GM11168 (cell line): ENCODE measurements around the gene HACD4.

Source experiments
- in situ Hi-C: fragments of 300-500 bp; cut with MboI; formaldehyde crosslinking; loops from one replicate; pipeline ENCODE4 v1.12.0; 2022; ENCODE audit warnings: low sequenced_read_pairs; ENCODE audit not compliant: unreplicated experiment

Gene HACD4

GRCh38 chr9:21018177-21018576 lies 13.3 kb downstream of the HACD4 start:
- in situ Hi-C loops = no loop called here

DNA sequence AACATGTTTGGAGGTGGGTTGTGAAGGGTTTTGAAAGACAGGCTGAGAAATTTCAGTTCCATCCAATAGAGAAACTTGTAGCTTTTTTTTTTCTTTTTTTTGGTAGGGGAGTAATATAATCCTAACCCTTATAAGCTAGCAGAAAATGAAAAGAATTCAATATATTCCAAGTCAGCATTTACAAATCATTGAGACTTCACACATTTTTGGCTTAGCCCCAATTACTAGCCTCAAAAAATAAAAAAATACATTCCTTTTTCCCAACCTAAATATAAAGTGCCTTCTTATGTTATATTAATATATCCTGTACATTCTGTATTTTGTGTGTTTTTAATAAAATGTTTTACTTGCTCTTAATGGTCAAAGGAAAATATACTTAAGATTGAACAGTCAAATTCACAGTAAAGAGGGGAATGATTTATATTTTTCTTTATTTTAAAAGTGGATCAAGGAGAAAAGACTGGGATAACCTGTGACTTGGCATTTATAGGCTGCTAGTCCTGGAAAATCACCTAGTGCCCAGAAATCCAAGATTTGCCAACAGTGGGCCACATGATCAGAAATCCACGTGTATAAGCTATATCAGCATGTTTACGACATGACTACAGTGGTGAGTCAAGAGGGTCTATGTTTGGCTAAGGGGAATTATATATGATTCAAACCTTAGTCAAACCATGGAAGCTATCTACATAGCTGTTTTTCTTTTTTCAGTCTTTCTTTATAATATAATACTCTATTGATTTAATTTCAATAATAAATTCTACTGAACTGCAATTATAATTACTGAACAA lies 14.5 kb downstream of the HACD4 start:
- in situ Hi-C loops = no loop called here

- in situ Hi-C loops = no loop called here
These were observed 15.4 kb downstream of the HACD4 start for GRCh38 chr9:21015995-21016394.

DNA sequence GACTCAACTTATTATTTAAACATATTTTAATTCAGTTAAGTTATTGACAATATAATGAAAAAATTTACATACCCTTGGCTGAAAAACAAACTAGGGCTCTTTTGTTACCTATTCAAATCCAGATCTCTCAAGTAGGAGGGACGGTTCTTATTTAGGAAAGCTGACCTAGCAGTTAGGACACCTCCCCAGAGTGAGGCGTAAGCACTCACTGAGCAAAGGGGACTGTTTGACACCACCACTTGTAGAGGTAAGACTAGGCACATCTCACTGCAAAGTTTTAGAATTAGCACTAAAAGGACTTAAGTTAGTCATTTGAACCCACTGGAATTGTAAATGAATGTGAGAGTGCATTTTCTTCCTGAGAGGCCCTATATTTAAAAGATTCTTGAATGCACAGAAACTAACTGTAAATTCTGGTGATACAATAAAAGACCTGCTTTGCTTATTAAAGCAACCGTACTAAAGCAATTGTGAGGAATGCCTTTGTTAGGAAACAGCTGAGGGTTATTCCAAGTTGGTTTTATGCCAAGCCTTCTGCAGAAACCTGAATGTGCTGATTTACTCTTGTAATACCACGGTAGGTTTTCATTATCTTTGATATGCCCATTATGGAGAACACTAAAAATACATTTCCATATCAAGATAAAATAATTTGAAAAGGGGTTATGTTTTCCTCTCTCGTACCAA lies 16.2 kb downstream of the HACD4 start:
- in situ Hi-C loops = no loop called here

- in situ Hi-C loops = no loop called here
These were observed 29.4 kb downstream of the HACD4 start for GRCh38 chr9:21002040-21002439.

DNA sequence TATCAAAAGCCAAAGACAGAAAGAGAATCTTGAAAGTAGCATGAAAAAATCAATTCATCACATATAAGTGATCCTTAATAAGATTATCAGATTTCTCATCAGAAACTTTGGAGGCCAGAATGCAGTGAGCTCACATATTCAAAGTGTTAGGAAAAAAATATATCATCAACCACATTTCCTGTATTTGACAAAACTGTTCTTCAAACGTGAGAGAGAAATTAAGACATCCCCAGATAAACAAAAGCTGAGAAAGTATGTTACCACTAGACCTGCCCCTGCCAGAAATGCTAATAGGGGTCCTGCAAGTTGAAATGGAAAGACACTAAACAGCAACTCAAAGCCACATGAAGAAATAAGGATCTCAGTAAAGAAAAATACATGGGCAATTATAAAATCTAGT lies 29.9 kb downstream of the HACD4 start:
- in situ Hi-C loops = no loop called here

- in situ Hi-C loops = no loop called here
These were observed 33.9 kb downstream of the HACD4 start for GRCh38 chr9:20997503-20998076.

DNA sequence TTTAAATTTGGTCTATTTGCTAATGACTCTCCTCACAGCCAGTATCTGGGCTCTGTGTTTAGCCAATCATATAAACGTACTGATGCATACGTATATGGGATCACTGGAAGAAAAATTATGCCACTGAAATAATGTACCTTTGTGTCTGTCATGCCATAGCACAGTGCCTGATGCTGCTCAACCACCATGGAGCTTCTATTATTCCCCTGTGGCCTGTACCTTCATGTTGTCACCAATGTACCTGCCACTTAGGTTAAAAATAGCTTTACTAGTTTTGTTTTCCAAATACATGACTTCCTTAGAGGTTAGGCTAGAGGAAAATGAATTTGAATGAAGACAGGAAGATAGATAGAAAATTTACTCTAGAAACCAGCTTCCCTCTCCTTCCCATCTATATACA lies 34.6 kb downstream of the HACD4 start:
- in situ Hi-C loops = no loop called here

GRCh38 chr9:20995616-20996015 lies 35.8 kb downstream of the HACD4 start:
- in situ Hi-C loops = no loop called here

- in situ Hi-C loops = no loop called here
These were observed 37.0 kb downstream of the HACD4 start for GRCh38 chr9:20994486-20994885.

GRCh38 chr9:20990867-20991266 lies 40.6 kb downstream of the HACD4 start:
- in situ Hi-C loops = no loop called here

DNA sequence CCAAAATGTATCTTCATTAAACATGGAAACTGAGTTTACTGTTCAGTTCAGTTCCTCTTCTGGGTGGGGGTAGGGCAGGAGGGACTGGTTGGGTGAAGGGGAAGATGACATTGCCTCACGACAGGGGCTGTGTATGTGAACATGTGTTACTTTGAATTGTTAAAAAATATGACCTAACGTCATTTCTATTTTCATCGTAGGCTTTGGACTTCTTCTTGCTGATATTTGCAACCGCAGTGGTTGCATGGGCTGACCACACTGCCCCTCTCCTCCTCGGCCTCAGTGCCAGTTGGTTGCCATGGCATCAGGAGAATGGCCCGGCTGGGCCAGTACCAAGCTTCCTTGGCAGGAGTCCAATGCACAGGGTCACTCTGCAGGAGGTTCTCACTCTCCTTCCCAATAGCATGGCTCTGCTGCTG lies 41.5 kb downstream of the HACD4 start:
- in situ Hi-C loops = no loop called here

DNA sequence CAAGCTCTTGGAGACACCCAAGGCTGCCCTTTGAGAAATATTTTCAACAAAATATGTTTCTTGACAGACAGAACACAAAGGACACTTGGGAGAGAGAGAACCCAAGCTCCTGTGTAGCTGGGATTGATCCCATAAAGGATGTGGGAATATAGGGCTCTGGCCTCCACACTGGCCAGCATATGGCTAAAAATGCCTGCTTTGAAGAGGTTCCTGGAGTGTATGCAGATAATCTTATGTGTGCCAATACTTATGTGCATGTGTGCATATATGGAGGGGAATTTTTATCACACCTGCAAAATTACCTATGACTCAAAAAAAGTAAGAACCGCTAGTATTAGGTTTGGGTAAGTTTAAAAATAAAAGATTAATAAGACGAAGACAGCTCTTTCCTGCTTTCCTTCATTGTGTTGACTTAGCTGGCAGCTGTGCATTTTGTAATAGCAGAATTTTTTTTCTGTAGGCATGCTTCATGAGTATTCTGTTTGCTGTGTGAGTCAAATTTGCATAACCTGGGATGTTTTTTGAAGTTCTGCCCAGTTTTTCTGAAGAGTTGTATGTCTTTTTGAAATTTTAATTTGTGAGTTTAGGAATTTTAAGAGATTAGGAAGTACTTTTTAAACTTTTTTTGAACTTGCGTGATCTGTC lies 42.6 kb downstream of the HACD4 start:
- in situ Hi-C loops = no loop called here

GRCh38 chr9:20988061-20988460 lies 43.4 kb downstream of the HACD4 start:
- in situ Hi-C loops = no loop called here

DNA sequence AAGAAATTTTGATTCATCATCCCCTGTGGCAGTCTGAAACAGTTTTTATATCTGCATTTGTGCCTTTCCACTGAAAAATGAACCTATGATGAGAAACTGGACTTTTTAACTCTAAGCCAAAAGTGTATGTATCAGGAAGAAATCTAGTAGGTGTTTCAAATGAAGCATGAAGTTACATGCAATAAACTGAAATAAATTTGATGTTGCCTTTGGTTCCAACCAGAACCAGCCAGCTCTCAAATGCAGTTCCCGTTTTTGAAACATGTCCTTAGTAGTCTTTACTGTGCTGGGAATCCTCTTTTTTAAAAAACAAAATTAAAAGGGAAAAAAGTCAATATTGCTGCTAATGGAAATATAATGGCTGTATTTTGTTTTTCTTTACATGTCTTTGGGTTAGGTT lies 43.9 kb downstream of the HACD4 start:
- in situ Hi-C loops = no loop called here

DNA sequence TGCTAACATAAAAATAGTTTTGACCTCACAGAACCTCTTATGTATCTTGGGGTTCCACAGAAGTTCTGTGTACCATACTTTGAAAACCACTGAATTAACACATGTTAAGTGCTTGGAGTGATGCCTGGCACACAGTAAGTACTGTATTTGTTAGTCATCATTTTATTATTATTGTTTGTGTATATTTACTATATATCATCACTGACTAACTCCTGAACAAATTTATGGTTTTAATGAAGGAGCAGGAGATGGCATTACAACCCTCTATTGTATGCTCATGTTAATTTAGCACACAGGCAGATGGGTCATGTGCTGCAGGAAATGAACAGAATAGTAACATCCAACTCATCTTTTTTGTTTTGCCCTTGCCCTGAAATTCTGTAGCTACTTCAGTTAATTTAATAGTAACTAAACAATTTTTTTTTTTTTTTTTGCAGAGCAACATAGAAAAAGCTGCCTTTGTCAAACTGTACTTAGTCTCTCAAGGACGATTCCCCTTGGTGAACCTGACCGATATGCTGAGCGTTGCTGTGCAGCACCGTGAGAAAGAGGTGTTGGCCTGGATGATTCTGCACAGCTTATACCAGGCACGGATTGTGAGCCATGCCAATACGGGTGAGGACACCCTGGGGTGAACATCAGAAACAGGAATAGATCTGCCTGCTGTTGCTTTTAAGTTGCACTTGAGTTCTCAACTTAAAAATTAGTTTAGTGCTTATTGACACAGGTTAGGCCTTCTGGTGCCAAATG lies 45.4 kb downstream of the HACD4 start:
- in situ Hi-C loops = no loop called here

DNA sequence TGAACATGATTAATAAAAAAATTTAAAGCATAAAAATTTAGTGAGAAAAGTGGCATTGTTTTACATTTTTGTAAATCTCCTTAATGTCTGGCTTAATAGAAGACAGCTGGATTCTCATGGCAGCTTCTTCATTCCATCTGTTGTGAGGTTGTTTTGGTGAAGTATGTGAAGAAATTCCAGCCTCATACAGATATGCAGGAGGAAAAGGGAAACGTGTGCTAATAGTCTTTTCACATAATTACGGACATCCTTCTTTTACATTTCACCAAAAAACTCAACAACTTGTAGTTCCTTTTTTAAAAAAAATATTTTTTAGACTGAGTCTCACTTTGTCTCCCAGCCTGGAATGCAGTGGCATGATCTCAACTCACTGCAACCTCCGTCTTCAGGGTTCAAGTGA lies 46.9 kb downstream of the HACD4 start:
- in situ Hi-C loops = no loop called here

- in situ Hi-C loops = no loop called here
These were observed 50.0 kb downstream of the HACD4 start for GRCh38 chr9:20981486-20981885.

DNA sequence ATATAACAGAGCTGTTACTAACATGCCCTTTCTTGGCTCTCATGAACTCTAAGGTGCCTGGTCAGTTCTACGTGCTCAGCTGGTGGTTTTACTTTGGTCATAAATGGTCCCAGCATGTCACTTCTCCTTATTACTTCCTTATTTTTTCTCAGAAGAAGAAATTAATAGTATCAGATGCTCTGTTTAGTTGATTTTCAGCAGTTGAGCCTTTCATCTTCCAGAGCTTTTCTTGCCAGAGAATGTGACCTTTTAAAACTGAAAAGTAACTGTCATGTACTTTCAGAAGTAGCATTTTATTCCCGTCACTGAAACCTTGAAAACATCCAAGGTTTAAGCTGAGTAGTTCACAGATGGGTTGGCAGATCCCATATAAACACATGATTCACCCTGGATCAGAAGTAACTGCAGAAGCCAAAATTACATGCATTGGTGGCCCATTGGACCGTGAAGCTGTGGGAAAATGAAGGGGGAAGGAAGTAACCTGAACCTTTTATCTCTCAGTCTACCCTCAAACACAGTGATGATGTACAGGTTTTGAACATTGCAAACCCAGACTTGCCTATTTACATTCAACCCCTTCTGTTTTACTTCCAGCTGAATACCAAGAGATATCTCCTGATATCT lies 50.5 kb downstream of the HACD4 start:
- in situ Hi-C loops = no loop called here

GRCh38 chr9:20978249-20978648 lies 53.2 kb downstream of the HACD4 start:
- in situ Hi-C loops = no loop called here
